ENCODE measurements around the gene IRAK2. TPM values are rescaled to one million over a fixed set of nuclear protein-coding genes. Genes with fewer than 3 reads are reported as not detected.
A peak's percentile ranks its signal among the peaks of the same experiment; 100 is the strongest.
"Not testable (repeated sequence)": the region's sequence is repeated elsewhere in the genome, so short reads cannot be mapped to it uniquely, and the experiment has no call there.

Gene IRAK2
- total and polyA plus RNA-seq, 5 donors from 2014 or later, result 0.68 to 3.7 (median 2.9) TPM

DNA sequence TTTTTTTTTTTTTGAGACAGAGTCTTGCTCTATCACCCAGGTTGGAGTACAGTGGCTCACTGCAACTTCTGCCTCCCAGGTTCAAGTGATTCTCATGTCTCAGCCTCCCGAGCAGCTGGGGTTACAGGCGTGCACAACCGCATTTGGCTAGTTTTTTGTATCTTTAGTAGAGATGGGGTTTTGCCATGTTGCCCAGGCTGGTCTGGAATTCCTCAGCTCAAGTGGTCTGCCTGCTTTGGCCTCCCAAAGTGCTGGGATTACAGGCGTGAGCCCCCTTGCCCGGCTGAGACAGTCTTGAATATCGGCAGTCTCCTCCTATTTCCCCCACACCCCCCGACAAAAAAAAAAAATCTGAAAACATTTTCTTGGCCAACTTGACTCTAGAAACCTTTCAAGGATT, 102.2 kb downstream of the IRAK2 start:
- Histone ChIP-seq H3K4me3 (ENCODE audit: low read depth, low read length) (peak overlapping the region; percentile 10), H3K36me3 (ENCODE audit: control insufficient read depth, insufficient read depth, low read length) (peaks cover 45% of the 10 kb centered on the region), H3K4me1 (ENCODE audit: control insufficient read depth, insufficient read depth, low read length, poor library complexity, severe bottlenecking) (peaks cover 51% of the 10 kb centered on the region)
- not testable (repeated sequence) for H3K9me3 ChIP-seq (ENCODE audit: control insufficient read depth in 2 of 2, low read length in 2 of 2); H3K27ac ChIP-seq (ENCODE audit: insufficient read depth, low read length, poor library complexity, severe bottlenecking); H3K9me3 Mint-ChIP-seq; H3K27me3 Mint-ChIP-seq; ATAC-seq (ENCODE audit: low read depth in 2 of 2); DNase-seq; H3K27me3 ChIP-seq (ENCODE audit: control insufficient read depth, insufficient read depth, low read length)
- Mint-ChIP-seq H3K4me1 (peaks cover 39 to 91% (median 53%) of the 10 kb centered on the region in 4 donors), H3K27ac (peak overlapping the region in 2 of 3 donors; percentile 1 to 48), H3K36me3 (peaks cover 53% of the 10 kb centered on the region), H3K4me3 (peak overlapping the region in 2 of 4 donors; percentile 40 to 44)

DNA sequence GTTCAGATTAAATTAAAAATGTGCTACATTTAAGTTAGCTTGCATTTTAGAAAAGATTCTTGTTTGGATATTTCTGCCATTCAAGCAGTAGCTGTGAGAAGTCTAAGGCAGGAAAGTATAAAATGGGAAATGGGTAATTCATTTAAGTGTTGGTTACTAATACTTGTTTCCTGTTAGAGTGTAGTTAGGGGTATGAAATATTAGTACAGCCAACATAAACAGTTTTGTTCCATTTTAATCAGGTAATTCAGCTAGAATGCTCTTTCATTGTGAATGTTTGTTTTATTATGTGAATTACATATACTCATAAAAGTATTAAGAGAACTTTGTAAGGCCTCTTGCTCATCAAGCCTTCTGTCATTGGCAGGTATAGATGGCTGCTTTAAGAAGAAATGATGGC, 103.4 kb downstream of the IRAK2 start:
- H3K4me1 ChIP-seq (ENCODE audit: control insufficient read depth, insufficient read depth, low read length, poor library complexity, severe bottlenecking), result peaks cover 47% of the 10 kb centered on the region
- Mint-ChIP-seq H3K9me3 (no peaks in the 10 kb centered on the region), H3K27ac (peak overlapping the region in 1 of 3 donors; percentile 72), H3K27me3 (no peaks in the 10 kb centered on the region), H3K36me3 (peaks cover 52% of the 10 kb centered on the region), H3K4me1 (peaks cover 38 to 85% (median 51%) of the 10 kb centered on the region in 4 donors), H3K4me3 (no peak overlapping the region)
- H3K9me3 ChIP-seq (ENCODE audit: control insufficient read depth in 2 of 2, low read length in 2 of 2), result no peaks in the 10 kb centered on the region
- no peaks in the 10 kb centered on the region for H3K27me3 ChIP-seq (ENCODE audit: control insufficient read depth, insufficient read depth, low read length)
- DNase-seq, result no peak
- no peak for ATAC-seq (ENCODE audit: low read depth in 2 of 2)
- H3K27ac ChIP-seq (ENCODE audit: insufficient read depth, low read length, poor library complexity, severe bottlenecking), result no peak overlapping the region
- H3K36me3 ChIP-seq (ENCODE audit: control insufficient read depth, insufficient read depth, low read length), result peaks cover 41% of the 10 kb centered on the region
- H3K4me3 ChIP-seq (ENCODE audit: low read depth, low read length), result peak overlapping the region; percentile 23

DNA sequence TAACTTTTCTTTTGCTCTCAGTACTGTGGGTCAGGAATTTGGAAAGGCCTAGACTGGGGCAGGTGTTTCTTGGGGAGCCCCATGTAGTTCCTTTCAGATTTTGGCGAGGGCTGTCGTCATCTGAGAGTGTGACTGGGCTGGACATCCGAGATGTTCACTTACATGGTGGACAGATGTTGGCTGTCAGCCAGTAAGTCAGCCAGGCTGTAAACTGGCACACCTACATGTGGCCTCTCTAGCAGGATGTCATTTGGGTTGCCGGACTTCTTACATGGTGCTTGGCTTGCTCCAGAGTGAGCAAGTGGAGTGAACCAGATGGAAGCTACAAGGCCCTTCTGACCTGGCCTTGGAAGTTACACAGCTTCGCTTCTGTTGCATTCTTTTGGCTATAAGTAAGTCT, 104.2 kb downstream of the IRAK2 start:
- no peaks in the 10 kb centered on the region for H3K27me3 Mint-ChIP-seq
- peaks cover 36 to 84% (median 51%) of the 10 kb centered on the region in 4 donors for H3K4me1 Mint-ChIP-seq
- H3K9me3 Mint-ChIP-seq, result no peaks in the 10 kb centered on the region
- DNase-seq (no peak), ATAC-seq (ENCODE audit: low read depth in 2 of 2) (no peak)
- H3K27ac ChIP-seq (ENCODE audit: insufficient read depth, low read length, poor library complexity, severe bottlenecking), result no peak overlapping the region
- no peak overlapping the region for H3K4me3 ChIP-seq (ENCODE audit: low read depth, low read length)
- peaks cover 47% of the 10 kb centered on the region for H3K4me1 ChIP-seq (ENCODE audit: control insufficient read depth, insufficient read depth, low read length, poor library complexity, severe bottlenecking)
- peak overlapping the region in 2 of 4 donors; percentile 29 to 64 for H3K4me3 Mint-ChIP-seq
- H3K36me3 Mint-ChIP-seq, result peaks cover 54% of the 10 kb centered on the region
- H3K27ac Mint-ChIP-seq, result peak overlapping the region; percentile 69 to 87 (median 72)
- H3K9me3 ChIP-seq (ENCODE audit: control insufficient read depth in 2 of 2, low read length in 2 of 2), result no peaks in the 10 kb centered on the region
- H3K36me3 ChIP-seq (ENCODE audit: control insufficient read depth, insufficient read depth, low read length), result peaks cover 41% of the 10 kb centered on the region
- no peaks in the 10 kb centered on the region for H3K27me3 ChIP-seq (ENCODE audit: control insufficient read depth, insufficient read depth, low read length)

DNA sequence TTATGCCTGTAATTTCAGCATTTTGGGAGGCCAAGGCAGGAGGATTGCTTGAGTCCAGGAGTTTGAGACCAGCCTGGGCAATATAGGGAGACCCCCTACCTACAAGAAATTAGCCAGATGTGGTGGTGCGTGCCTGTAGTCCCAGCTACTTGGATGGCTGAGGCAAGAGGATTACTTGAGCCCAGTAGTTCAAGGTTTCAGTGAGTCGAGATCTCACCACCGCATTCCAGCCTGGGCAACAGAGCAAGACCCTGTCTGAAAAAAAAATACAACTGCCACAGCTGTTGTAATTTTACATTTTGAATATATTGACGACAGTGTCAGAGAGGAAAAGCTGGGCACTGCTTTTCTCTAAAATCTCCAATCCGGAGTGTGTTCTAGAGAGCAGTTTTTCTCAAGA, 104.7 kb downstream of the IRAK2 start:
- H3K36me3 Mint-ChIP-seq, result peaks cover 49% of the 10 kb centered on the region

DNA sequence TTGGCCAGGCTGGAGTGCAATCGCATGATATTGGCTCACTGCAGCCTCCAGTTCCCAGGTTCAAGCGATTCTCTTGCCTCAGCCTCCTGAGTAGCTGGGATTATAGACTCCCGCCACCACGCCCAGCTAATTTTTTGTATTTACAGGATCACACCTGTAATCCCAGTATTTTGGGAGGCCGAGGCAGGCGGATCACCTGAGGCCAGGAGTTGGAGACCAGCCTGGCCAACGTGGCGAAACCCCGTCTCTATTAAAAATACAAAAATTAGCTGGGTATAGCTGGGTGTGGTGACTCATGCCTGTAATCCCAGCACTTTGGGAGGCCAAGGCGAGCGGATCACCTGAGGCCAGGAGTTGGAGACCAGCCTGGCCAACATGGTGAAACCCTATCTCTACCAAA, 107.8 kb downstream of the IRAK2 start:
- Histone ChIP-seq H3K36me3 (ENCODE audit: control insufficient read depth, insufficient read depth, low read length) (peaks cover 56% of the 10 kb centered on the region), H3K4me1 (ENCODE audit: control insufficient read depth, insufficient read depth, low read length, poor library complexity, severe bottlenecking) (peaks cover 30% of the 10 kb centered on the region)
- not testable (repeated sequence) for H3K9me3 ChIP-seq (ENCODE audit: control insufficient read depth in 2 of 2, low read length in 2 of 2); H3K27me3 Mint-ChIP-seq; H3K27me3 ChIP-seq (ENCODE audit: control insufficient read depth, insufficient read depth, low read length); H3K27ac ChIP-seq (ENCODE audit: insufficient read depth, low read length, poor library complexity, severe bottlenecking); ATAC-seq (ENCODE audit: low read depth in 2 of 2); DNase-seq; H3K4me3 ChIP-seq (ENCODE audit: low read depth, low read length); H3K9me3 Mint-ChIP-seq
- Mint-ChIP-seq H3K4me3 (peak overlapping the region in 1 of 4 donors; percentile 70), H3K27ac (peak overlapping the region in 2 of 3 donors; percentile 85 to 91), H3K36me3 (peaks cover 38% of the 10 kb centered on the region), H3K4me1 (peaks cover 34 to 80% (median 43%) of the 10 kb centered on the region in 4 donors)

More for the DNA sequence above, 104.7 kb downstream of the IRAK2 start:
- Histone ChIP-seq H3K27me3 (ENCODE audit: control insufficient read depth, insufficient read depth, low read length) (no peaks in the 10 kb centered on the region), H3K27ac (ENCODE audit: insufficient read depth, low read length, poor library complexity, severe bottlenecking) (no peak overlapping the region), H3K4me3 (ENCODE audit: low read depth, low read length) (no peak overlapping the region), H3K9me3 (ENCODE audit: control insufficient read depth in 2 of 2, low read length in 2 of 2) (no peaks in the 10 kb centered on the region), H3K4me1 (ENCODE audit: control insufficient read depth, insufficient read depth, low read length, poor library complexity, severe bottlenecking) (peaks cover 47% of the 10 kb centered on the region), H3K36me3 (ENCODE audit: control insufficient read depth, insufficient read depth, low read length) (peaks cover 41% of the 10 kb centered on the region)
- Mint-ChIP-seq H3K4me3 (no peak overlapping the region), H3K27me3 (no peaks in the 10 kb centered on the region), H3K9me3 (no peaks in the 10 kb centered on the region), H3K4me1 (peaks cover 36 to 84% (median 52%) of the 10 kb centered on the region in 4 donors), H3K27ac (peak overlapping the region; percentile 69 to 87 (median 72))
- DNase-seq, result no peak
- no peak for ATAC-seq (ENCODE audit: low read depth in 2 of 2)

DNA sequence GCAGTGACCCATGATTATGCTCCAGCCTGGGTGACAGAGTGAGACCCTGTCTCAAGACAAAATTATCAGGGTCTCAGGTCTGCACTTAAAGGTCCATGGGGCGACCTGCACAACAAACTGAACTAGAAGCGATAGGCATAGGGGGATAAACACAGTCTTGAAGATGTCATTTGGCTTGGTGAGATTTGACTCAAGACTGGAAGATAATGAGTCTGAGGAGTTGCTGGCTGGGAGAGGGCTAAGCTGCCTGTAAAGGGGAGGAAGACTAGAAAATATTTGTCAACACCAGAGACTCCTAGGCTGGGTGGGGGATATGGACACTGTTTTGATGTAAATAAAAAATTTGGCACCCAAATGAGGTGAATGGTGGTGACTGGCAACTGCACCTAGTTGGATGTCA, 108.3 kb downstream of the IRAK2 start:
- H3K27me3 ChIP-seq (ENCODE audit: control insufficient read depth, insufficient read depth, low read length), result no peaks in the 10 kb centered on the region
- no peaks in the 10 kb centered on the region for H3K9me3 ChIP-seq (ENCODE audit: control insufficient read depth in 2 of 2, low read length in 2 of 2)
- peak overlapping the region; percentile 27 for H3K4me3 ChIP-seq (ENCODE audit: low read depth, low read length)
- H3K9me3 Mint-ChIP-seq, result no peaks in the 10 kb centered on the region
- H3K4me1 ChIP-seq (ENCODE audit: control insufficient read depth, insufficient read depth, low read length, poor library complexity, severe bottlenecking), result peaks cover 26% of the 10 kb centered on the region
- no peak for DNase-seq
- no peak for ATAC-seq (ENCODE audit: low read depth in 2 of 2)
- peaks cover 35% of the 10 kb centered on the region for H3K36me3 Mint-ChIP-seq
- no peaks in the 10 kb centered on the region for H3K27me3 Mint-ChIP-seq
- peak overlapping the region; percentile 68 to 87 (median 72) for H3K4me3 Mint-ChIP-seq
- H3K4me1 Mint-ChIP-seq, result peaks cover 29 to 76% (median 42%) of the 10 kb centered on the region in 4 donors
- peak overlapping the region; percentile 85 to 95 (median 91) for H3K27ac Mint-ChIP-seq
- H3K36me3 ChIP-seq (ENCODE audit: control insufficient read depth, insufficient read depth, low read length), result peaks cover 57% of the 10 kb centered on the region
- H3K27ac ChIP-seq (ENCODE audit: insufficient read depth, low read length, poor library complexity, severe bottlenecking), result peak overlapping the region; percentile 36

DNA sequence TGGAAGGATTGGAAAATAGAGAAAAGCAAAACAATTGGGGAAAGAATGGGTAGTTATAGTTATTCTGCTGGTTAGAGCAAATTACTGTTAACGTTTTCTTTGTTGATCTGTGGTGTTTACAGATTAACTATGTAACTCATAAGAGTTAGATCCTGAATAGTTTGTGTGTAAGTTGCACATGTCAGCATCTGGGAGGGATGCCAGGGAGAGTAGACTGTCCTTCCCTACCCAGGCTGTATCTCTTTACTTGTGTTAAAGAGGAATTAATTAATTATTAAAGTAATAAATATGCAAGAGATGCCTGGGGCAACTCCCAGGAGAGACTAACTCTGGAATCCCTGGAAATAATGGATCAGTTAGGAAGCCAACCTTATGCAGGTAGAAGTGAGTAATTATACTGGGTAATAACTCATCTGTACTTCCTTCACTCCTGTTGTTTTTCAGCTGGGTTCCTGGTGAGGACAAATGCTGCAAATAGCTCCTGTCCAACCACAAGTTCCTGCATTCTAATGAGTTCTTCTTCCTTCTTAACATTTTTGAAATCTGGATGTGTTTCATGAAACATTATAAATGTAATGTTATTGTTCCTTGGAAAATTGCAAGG, 109.1 kb downstream of the IRAK2 start:
- H3K4me1 ChIP-seq (ENCODE audit: control insufficient read depth, insufficient read depth, low read length, poor library complexity, severe bottlenecking), result peaks cover 23% of the 10 kb centered on the region
- Mint-ChIP-seq H3K4me3 (peak overlapping the region; percentile 68 to 87 (median 72)), H3K36me3 (peaks cover 34% of the 10 kb centered on the region), H3K4me1 (peaks cover 22 to 69% (median 38%) of the 10 kb centered on the region in 4 donors), H3K27ac (peak overlapping the region; percentile 85 to 95 (median 91)), H3K27me3 (no peaks in the 10 kb centered on the region), H3K9me3 (no peaks in the 10 kb centered on the region)
- no peaks in the 10 kb centered on the region for H3K9me3 ChIP-seq (ENCODE audit: control insufficient read depth in 2 of 2, low read length in 2 of 2)
- DNase-seq, result no peak
- H3K27ac ChIP-seq (ENCODE audit: insufficient read depth, low read length, poor library complexity, severe bottlenecking), result peak overlapping the region; percentile 36
- peak overlapping the region; percentile 27 for H3K4me3 ChIP-seq (ENCODE audit: low read depth, low read length)
- H3K27me3 ChIP-seq (ENCODE audit: control insufficient read depth, insufficient read depth, low read length), result no peaks in the 10 kb centered on the region
- no peak for ATAC-seq (ENCODE audit: low read depth in 2 of 2)
- H3K36me3 ChIP-seq (ENCODE audit: control insufficient read depth, insufficient read depth, low read length), result peaks cover 61% of the 10 kb centered on the region

DNA sequence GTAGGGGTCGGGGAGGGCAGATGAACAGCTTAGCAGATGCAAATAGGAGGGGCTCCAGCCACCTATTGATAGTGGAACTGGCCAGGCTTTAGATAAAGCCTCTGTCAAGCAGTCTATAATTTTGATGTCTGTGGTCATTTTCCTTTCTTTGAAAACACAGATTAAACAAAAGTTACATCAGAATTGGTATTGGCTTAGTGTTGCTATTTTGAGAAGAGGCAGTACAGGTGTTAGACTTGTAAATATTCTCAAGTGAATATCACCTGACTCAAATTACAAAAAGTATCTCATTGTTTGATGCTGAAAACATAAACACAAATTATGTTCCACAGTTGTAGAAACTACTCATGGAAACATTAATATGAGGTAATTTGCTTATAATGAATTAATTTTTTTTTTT, 109.9 kb downstream of the IRAK2 start:
- H3K36me3 Mint-ChIP-seq, result peaks cover 32% of the 10 kb centered on the region
- H3K9me3 ChIP-seq (ENCODE audit: control insufficient read depth in 2 of 2, low read length in 2 of 2), result no peaks in the 10 kb centered on the region
- H3K4me3 Mint-ChIP-seq, result peak overlapping the region in 2 of 4 donors; percentile 55
- ATAC-seq (ENCODE audit: low read depth in 2 of 2) (no peak), DNase-seq (no peak)
- H3K27me3 Mint-ChIP-seq, result no peaks in the 10 kb centered on the region
- peak overlapping the region; percentile 27 for H3K4me3 ChIP-seq (ENCODE audit: low read depth, low read length)
- no peaks in the 10 kb centered on the region for H3K27me3 ChIP-seq (ENCODE audit: control insufficient read depth, insufficient read depth, low read length)
- peak overlapping the region; percentile 62 to 85 (median 68) for H3K27ac Mint-ChIP-seq
- H3K4me1 Mint-ChIP-seq, result peaks cover 16 to 62% (median 35%) of the 10 kb centered on the region in 4 donors
- no peaks in the 10 kb centered on the region for H3K9me3 Mint-ChIP-seq
- H3K4me1 ChIP-seq (ENCODE audit: control insufficient read depth, insufficient read depth, low read length, poor library complexity, severe bottlenecking), result peaks cover 23% of the 10 kb centered on the region
- peaks cover 61% of the 10 kb centered on the region for H3K36me3 ChIP-seq (ENCODE audit: control insufficient read depth, insufficient read depth, low read length)
- no peak overlapping the region for H3K27ac ChIP-seq (ENCODE audit: insufficient read depth, low read length, poor library complexity, severe bottlenecking)

Measured in CD4-positive, CD25-positive, alpha-beta regulatory T cell (primary cell).